GM08714 (cell line): Measurements from ENCODE around the gene RNF38.
"Not testable (repeated sequence)": the region's sequence is repeated elsewhere in the genome, so short reads cannot be mapped to it uniquely, and the experiment has no call there.

ENCODE experiments used
- H3K4me3 ChIP-seq: fragments of 200-500 bp; sonication (Bioruptor generic); 2 replicates; pipeline ENCODE4 v1.5.1; 2014; ENCODE audit warnings: mild to moderate bottlenecking, low read length, inconsistent platforms
- ZNF274 ChIP-seq: IDR thresholded peaks from 2 replicates; pipeline ENCODE4 v1.6.1; 2012; ENCODE audit warnings: mild to moderate bottlenecking, low read depth, low read length

The RNF38 gene

DNA sequence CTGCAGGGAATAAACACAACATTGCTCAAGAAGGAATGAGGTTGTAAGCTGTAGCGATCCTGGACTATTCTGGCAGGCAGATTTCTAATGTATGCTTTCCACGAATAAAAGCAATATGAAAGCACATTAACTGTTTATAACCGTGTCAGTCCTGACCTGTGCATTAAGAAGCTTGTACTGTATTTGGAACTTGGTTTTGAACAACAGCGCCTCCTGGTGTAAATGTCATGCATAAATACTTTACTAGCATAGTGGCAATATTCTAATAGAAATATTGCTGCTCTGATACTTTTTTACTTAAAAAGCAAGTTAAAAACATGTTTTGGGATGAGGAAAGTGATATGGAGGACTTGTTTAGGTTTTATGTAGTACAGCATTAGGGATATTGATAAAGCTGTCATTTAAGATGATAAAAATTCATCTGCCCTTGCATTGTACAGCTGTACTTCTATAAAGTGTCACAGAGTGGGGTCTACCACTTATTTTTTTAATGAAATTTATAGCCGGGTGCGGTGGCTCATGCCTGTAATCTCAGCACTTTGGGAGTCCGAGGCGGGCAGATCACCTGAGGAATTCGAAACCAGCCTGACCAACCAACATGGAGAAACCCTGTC, 71.2 kb downstream of the RNF38 start:
- no peak for TF ChIP-seq ZNF274
- no peak overlapping the region for H3K4me3 ChIP-seq

DNA sequence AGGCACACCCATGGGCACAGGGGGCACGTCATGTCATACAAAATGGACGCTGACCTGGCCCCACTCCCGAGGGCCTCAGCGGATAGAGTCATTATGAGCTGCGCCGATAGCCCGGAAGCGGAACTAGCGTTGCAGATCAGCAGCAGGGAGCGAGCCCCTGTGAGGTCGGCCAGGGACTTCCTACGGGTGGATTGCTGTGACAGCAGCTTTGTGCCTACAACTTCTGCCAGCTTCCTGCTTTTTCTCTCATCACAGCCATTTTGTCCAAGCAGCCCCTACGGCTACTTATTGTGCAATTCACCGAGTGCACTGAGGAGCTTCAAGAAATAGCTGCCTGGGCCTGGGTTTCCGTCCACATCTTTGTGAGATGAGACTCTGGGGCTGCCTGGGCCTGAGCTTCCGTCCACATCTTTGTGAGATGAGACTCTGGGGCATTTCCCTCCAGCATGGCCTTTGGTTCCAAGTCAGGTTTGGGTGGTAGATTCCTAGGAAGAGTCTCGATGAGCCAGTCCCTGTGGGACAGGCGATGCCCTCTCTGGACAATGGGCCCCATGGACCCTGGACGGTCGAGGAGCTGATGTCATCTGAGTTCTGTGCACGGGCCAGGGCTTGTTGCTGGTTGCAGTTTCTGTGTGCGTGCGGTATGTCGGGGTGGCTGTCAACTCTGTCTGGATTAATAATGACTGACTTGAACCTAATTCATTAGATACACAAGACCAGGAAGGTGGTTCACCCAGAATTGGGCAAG, 74.8 kb downstream of the RNF38 start:
- no peak for TF ChIP-seq ZNF274
- H3K4me3 ChIP-seq: no peak overlapping the region

DNA sequence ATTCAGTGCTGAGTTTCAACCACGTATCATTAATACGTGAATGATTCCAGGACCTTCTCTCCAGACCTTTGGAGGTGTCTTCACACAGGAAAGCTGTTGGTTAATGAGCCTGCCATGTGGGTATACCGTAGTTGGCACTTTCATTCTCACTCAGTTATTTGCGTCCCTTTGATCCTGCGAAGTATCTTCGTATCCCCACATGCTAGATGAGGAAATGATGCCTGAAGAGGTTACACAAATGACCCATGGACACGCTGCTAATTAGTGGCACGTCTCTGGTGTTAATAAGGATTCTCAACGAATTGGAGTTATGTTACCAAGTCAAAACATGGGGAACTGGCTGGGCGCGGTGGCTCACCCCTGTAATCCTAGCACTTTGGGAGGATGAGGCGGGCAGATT, 76.1 kb downstream of the RNF38 start:
- no peak for TF ChIP-seq ZNF274
- H3K4me3 ChIP-seq: no peak overlapping the region

DNA sequence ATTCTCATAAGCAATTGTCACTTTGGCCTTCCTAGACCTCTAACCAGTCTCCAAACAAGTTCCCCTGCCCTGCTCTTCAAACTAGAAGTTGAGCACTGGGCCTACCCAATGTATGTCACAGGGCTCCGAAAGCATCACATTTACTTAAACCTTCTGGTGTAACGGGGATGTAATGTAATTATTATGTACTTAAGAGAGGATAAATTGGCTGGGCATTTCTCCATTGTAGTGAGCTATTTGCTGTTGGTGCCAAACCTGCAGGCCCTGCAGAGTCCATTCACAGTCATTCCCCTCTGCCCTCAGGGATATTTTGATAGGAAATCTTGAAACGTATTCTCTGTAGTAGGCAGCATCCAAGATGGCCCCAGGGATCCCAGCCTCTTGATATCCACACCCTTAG, 77.6 kb downstream of the RNF38 start:
- no peak overlapping the region for H3K4me3 ChIP-seq
- TF ChIP-seq ZNF274: no peak

GRCh38 chr9:36321903-36322302, 78.2 kb downstream of the RNF38 start:
- H3K4me3 ChIP-seq: not testable (repeated sequence)

DNA sequence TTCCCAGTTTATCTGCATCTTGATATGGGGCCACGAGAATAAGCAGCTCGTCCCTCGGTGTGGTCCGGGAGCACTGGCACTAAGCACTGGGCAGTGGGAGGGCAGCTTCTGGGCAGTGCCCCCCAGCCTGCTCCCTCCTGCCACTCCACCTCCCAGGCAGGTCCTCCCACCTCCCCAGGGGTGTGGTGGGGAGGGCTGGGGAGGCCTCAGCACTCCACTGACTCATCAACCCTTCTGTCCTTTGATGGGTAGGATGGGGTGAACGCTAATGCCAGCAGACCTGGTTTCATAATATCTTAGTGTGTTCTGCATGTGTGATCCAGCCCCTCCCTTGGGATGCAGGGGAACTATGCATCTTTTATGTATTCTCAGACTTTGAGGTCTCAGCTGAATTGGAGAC, 79.6 kb downstream of the RNF38 start:
- TF ChIP-seq ZNF274: no peak

GRCh38 chr9:36319806-36320205, 80.3 kb downstream of the RNF38 start:
- no peak overlapping the region for H3K4me3 ChIP-seq
- TF ChIP-seq ZNF274: no peak

More for the DNA sequence above, 79.6 kb downstream of the RNF38 start:
- no peak overlapping the region for H3K4me3 ChIP-seq

GRCh38 chr9:36319183-36319582, 80.9 kb downstream of the RNF38 start:
- TF ChIP-seq ZNF274: no peak
- H3K4me3 ChIP-seq: no peak overlapping the region

- no peak for TF ChIP-seq ZNF274
These were observed 81.8 kb downstream of the RNF38 start for GRCh38 chr9:36318212-36318802.

DNA sequence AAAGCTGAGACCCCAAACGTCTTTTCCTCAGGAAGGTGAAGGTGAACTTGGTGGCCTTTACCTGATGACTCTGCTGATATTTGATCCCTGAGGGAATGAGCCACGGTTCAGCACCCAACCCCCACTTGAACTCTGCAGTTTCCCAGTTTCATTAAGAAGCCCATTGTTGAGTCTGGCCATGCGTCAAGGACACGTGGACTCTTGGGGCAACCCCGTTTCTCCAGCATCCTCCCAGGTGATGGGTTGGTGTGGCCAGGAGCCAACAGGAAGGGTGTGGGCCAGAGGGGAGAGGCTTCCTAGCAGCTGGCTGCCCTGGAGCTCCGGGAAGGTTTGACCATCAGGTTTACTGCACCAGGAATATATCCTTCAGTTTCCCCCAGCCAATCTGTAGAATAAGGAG, 82.3 kb downstream of the RNF38 start:
- no peak for TF ChIP-seq ZNF274
- no peak overlapping the region for H3K4me3 ChIP-seq

More at GRCh38 chr9:36318212-36318802, 81.8 kb downstream of the RNF38 start:
- H3K4me3 ChIP-seq: no peak overlapping the region

GRCh38 chr9:36316611-36317317, 83.3 kb downstream of the RNF38 start:
- TF ChIP-seq ZNF274: no peak
- H3K4me3 ChIP-seq: no peak overlapping the region

- no peak for TF ChIP-seq ZNF274
- H3K4me3 ChIP-seq: no peak overlapping the region
These were observed 84.0 kb downstream of the RNF38 start for GRCh38 chr9:36316049-36316448.

DNA sequence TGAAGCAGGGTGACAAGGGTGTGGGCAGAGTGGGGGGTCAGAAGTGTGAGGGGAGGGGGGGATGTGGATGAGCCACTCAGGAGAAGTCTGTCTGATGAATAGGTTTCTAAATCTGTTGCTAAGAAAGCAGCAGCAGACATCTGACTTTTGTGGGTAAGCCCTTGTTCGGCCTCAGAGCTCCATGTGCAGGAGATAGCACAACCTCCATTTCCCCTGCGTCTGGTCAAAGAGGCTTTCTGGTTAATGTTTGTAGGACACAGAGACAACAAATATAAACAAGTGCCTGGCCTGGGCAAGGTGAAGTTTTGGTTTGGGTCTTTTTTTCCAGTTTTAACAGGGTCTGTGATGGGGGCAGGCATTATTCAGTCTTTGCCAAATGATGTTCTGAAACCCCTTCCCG, 84.8 kb downstream of the RNF38 start:
- TF ChIP-seq ZNF274: no peak
- no peak overlapping the region for H3K4me3 ChIP-seq

DNA sequence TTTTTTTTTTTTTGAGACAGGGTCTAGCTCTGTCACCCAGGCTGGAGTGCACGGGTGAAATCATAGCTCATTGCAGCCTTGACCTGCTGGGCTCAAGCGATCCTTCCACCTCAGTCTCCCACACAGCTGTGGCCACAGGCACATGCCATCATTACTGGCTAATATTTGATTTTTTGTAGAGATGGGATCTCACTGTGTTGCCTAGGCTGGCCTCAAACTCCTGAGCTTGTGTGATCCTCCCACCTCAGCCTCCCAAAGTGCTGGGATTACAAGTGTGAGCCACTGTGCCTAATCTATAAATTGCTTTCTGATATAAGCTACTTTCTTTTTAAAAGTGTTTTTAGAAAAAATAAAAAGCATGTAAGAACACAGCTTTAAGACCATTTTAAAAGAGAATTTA, 85.3 kb downstream of the RNF38 start:
- no peak overlapping the region for H3K4me3 ChIP-seq
- no peak for TF ChIP-seq ZNF274
